Sigmoid colon (tissue), 4 donors: Measurements from ENCODE around the gene GUCY1A2.

Experiments used
- POLR2A ChIP-seq, 2 donors: fragments of 450-650 bp; IDR thresholded peaks; one replicate each; pipeline ENCODE4 v1.6.1; 2016; ENCODE audit warnings: antibody characterized with exemption in 2 of 2, mild to moderate bottlenecking in 2 of 2, moderate library complexity in 2 of 2
- POLR2AphosphoS5 ChIP-seq, 4 donors: sonication (generic); formaldehyde crosslinking; IDR thresholded peaks; one replicate each; pipeline ENCODE4 v1.6.1; 2017; ENCODE audit warnings: antibody characterized with exemption in 4 of 4
- TF ChIP-seq, protein P1 (sequence below), 4 experiments: fragments of 450-650 bp in 3 of 4; fragments of 200-600 bp in 1 of 4; IDR thresholded peaks; one replicate each; pipeline ENCODE4 v1.5.1; 2016 to 2019; ENCODE audit warnings: antibody characterized with exemption in 4 of 4, mild to moderate bottlenecking in 3 of 4, moderate library complexity in 2 of 4

DNA sequence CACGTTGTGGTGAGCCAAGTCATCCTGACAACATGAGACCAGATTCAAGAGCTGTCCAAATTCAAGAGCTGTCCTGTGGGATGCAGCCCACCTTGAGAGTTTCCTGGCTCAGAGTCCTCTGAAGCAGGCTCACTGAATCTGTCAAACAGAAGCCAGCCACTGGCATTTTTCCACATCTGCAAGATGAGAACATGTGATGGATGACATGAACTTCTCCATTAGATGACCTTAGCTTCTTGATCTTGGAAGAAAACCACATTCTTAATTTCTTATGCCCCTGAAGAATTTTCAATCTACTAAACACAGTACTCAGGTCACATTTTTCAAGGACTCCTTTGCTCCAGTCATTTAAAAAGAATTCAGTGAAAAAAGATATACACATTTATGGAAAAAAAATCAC is 291.0 kb downstream of the GUCY1A2 start:
- TF ChIP-seq POLR2AphosphoS5 (IDR thresholded peaks at IDR 0.05) (no peak), POLR2A (IDR thresholded peaks at IDR 0.05) (no peak)
- TF ChIP-seq, protein P1, sequence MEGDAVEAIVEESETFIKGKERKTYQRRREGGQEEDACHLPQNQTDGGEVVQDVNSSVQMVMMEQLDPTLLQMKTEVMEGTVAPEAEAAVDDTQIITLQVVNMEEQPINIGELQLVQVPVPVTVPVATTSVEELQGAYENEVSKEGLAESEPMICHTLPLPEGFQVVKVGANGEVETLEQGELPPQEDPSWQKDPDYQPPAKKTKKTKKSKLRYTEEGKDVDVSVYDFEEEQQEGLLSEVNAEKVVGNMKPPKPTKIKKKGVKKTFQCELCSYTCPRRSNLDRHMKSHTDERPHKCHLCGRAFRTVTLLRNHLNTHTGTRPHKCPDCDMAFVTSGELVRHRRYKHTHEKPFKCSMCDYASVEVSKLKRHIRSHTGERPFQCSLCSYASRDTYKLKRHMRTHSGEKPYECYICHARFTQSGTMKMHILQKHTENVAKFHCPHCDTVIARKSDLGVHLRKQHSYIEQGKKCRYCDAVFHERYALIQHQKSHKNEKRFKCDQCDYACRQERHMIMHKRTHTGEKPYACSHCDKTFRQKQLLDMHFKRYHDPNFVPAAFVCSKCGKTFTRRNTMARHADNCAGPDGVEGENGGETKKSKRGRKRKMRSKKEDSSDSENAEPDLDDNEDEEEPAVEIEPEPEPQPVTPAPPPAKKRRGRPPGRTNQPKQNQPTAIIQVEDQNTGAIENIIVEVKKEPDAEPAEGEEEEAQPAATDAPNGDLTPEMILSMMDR (IDR thresholded peaks at IDR 0.05) = no peak
